ENCODE measurements around the gene NFKBIA.

GRCh38 chr14:35392103-35392502 lies 12.4 kb downstream of the NFKBIA start:
- TF ChIP-seq CTCF (IDR thresholded peaks at IDR 0.05; ENCODE audit: low read length) (no peak), EZH2 (IDR thresholded peaks at IDR 0.05; ENCODE audit: borderline replicate concordance, low read length) (no peak)

Data from OCI-LY1 (cell line).